G401 (cell line): ENCODE results near the gene GNG7. TPM values are rescaled to one million over a fixed set of nuclear protein-coding genes. Genes with fewer than 3 reads are reported as not detected.
"Not testable (repeated sequence)": the region's sequence is repeated elsewhere in the genome, so short reads cannot be mapped to it uniquely, and the experiment has no call there.

Experiments used
- DNase-seq: peaks from one replicate; pipeline ENCODE4 v3.0.0-alpha.2; 2015; ENCODE audit warnings: low spot score
- in situ Hi-C: cut with HindIII; loops from 2 replicates; pipeline ENCODE4 v1.10.0; 2016; ENCODE audit warnings: low sequenced_read_pairs, mixed read lengths
- total RNA-seq: library from RNA; depleted of rRNA; stranded (reverse); fragments of >200 nt; shearing (Covaris generic); gene quantifications from 2 replicates; pipeline ENCODE4 v1.2.3, GENCODE V29; 2014

The GNG7 gene
- total RNA-seq, 1 experiment from 2014 or later: 9.2 TPM

DNA sequence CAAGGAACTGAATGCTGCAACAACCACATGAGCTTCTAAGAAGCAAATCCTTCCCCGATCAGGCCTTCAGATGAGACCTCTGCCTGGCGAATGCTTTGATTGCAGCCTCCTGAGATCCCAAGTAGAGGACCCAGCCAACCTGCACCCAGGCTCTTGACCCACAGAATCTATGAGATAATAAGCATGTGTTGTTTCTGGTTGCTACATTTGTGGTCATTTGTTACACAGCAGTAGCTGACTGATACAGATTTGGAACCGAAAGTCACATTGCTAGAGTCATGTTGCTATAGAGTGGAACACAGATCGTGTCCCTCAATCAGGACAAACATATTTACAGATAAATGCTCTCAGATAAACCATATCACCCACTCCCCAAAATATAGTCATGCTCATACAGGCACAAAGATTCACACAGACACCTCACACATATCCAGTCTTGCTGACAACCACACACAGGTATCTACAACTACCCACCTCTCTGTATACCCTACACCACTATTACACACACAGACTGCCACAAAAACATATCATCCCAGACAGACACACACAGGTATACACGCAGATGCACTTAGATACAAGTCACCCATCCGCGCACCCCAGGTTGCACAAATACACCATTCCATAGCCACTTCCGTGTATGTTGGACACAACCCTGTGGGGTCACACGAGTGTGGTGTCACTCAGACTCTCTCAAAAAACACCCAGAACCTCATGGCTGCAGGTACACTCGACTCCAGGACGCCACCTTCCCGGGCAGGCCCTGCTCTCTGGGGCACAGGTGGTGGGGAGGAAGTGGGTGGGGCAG lies 13.2 kb upstream of the GNG7 start:
- DNase-seq: no peak
- in situ Hi-C loops: no loop called here

DNA sequence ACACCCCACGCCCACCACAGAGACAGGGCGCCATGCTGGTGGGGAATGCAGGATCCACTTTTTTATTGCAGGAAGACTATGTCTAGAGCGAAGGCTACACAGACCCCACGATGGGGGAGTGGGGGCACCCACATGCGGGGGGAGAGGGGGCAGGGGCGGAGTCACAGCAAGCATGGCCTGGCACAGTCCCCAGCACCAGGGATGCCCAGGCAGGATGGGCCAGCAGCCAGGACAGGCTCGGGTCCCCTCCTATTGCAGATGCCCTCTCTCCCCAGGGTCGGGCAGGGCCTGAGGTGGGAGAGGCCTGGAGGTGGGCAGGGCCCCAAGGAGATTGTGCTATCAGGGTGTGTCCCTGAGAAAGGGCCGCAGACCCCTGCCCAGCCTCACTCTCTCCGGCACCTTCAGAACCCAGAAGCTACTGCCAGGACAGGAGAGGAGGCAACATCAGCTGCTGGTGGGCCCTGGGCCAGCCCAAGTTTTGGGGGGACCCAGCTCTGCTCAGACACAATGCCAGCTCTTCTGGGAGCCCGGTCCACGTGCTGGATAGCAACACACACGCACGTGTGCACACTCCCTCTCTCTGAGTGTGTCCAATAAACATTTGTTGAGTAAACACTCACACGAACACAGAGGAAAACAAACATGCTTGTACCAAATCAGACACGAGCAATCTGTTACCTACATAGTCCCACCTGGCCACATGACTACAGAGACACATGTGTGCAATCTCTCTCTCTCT lies 12.2 kb upstream of the GNG7 start:
- DNase-seq: no peak
- in situ Hi-C loops: no loop called here

DNA sequence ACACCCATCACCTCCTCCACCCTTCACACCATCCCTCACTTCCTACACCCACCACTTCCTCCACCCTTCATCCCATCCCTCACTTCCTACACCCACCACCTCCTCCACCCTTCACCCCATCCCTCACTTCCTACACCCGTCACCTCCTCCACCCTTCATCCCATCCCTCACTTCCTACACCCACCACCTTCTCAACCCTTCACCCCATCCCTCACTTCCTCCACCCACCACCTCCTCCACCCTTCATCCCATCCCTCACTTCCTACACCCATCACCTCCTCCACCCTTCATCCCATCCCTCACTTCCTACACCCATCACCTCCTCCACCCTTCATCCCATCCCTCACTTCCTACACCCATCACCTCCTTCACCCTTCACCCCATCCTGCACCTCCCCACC lies 11.6 kb upstream of the GNG7 start:
- in situ Hi-C loops: not testable (repeated sequence)

DNA sequence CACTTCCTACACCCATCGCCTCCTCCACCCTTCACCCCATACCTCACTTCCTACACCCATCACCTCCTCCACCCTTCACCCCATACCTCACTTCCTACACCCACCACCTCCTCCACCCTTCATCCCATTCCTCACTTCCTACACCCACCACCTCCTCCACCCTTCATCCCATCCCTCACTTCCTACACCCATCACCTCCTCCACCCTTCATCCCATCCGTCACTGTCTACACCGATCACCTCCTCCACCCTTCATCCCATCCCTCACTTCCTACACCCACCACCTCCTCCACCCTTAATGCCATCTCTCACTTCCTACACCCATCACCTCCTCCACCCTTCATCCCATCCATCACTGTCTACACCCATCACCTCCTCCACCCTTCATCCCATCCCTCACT lies 10.7 kb upstream of the GNG7 start:
- DNase-seq, in situ Hi-C loops: not testable (repeated sequence)

More for the DNA sequence above, 11.6 kb upstream of the GNG7 start:
- not testable (repeated sequence) for DNase-seq

DNA sequence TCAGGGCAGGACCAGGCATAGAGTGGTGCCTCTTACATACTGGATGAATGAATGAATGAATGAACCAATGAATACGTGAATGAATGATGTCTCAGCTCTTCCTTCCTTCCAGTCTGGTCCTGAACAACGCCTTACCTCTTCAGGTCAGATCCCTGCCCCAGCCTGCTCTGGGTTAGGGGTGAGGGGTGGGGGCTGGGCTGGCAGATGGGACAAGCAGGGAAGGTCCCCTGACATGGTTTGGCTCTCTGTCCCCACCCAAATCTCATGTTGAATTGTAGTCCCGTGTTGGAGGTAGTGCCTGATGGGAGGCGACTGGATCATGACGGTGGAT lies 9.3 kb upstream of the GNG7 start:
- DNase-seq: no peak
- in situ Hi-C loops: no loop called here

DNA sequence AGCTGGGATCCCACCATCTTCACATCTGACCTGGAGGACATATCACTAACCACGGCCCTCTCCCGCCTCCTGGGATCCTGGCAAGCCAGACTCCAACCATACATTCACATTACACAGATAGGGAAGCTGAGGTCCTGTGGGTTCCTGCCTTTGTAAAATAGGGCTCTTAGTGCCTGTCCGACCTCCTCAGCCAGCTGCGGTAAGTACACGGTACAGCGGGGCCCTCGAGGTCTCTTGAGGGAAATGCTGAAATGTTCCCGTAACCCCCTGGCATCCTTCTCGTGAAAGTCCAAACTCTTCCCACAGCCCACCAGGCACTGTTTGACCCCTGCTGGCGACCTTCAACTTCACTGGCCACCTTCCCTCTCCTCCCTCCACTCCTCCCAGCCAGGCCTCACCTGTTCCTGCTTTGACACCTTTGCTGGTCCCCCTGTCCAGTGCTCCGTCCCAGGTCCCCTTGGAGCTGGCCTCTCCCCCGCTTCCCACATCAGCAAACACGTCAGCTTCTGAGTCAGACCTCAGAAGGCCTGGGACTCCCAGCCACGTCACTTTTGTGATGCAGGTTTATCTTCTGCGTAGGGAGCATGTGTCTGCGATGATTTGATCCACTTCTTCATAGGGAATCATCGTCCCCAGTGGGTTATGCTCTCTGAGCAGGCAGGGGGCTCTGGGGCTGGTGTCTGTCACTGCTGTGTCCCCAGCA lies 8.8 kb upstream of the GNG7 start:
- no peak for DNase-seq
- in situ Hi-C loops: no loop called here

DNA sequence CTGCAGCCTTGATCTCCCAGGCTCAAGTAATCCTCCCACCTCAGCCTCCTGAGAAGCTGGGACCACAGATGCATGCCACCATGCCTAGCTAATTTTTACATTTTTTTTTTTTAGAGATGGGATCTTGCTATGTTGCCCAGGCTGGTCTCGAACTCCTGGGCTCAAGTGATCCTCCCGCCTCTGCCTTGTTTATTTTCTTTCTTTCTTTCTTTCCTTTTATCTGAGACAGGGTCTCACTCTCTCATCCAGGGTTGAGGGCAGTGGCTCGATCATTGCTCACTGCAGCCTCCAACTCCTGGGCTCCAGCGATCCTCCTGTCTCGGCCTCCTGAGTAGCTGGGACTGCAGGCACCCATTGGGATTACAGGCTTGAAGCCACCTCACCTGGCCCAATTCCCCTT lies 3.8 kb upstream of the GNG7 start:
- in situ Hi-C loops: no loop called here
- no peak for DNase-seq

DNA sequence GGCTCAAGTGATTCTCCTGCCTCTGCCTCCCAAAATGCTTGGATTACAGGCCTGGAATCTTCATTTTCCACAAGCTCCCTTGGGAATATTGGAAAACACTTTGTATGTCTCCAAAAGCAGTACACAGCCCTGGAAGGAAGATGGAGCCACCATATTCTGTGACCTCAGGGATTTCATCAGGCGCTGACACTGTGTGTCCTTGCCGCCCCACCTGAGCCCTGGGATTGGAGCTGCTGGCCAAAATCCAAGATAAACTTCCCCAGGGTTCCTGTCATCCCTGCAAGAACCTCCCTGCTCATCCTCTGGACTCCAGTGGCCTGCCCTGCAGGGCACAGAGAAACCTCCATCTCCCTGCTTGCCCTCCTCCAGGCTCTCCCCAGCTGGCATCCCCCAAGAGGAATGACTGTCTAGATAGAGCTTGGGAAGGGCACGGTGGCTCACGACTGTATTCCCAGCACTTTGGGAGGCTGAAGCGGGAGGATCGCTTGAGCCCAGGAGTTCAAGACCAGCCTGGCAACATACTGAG lies 1.3 kb upstream of the GNG7 start:
- in situ Hi-C loops: no loop called here
- no peak for DNase-seq

DNA sequence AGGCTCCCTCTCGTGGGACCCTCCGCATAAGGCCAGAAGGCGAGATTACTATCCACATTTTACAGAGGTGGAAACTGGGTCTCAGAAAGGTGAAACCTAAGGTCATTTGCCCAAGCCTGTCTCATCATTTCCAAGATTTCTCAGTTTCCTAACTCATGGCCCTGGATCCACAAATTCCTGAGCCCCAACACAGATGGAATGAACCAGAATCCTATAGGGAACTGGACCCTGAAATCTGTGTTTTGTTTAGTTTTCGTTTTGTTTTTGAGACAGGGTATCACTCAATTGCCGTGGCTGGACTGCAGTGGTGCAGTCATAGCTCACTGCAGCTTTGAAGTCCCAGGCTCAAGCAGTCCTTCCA lies 563 bp upstream of the GNG7 start:
- DNase-seq: no peak
- in situ Hi-C loops: no loop called here

DNA sequence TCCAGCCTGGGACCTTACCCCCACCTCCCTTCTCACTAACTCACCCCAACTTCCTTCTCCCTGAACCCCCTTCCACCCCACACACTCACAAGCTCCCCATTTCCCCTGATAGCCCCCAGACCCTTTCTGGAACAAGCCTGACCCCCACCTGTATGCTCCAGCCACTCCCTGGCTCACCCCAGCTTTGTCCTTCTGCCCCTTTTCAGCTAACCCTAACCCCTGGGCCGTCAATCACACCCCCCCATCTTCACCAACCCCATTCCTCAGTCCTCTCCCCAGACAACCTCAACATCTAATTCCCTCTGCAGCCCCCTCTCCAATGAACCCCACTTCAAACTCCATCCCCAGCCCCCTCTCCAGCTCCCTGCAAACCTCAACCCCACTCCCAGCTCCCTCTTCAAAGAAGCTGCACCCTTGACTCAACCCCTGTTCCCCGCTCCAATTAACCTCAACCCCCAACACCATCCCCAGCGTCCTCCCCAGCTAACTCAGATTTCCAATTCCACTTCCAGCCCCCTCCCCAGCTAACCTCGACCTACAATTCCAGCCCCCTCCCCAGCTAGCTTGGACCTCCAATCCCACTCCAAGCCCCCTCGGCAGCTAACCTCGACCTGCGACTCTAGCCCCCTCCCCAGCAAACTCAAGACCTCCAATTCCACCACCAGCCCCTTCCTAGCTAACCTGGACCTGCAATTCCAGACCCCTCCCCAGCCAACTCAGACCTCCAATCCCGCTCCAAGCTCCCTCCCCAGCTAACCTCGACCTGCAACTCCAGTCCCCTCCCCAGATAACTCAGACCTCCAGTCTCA lies 929 bp downstream of the GNG7 start:
- in situ Hi-C loops: no loop called here
- no peak for DNase-seq

DNA sequence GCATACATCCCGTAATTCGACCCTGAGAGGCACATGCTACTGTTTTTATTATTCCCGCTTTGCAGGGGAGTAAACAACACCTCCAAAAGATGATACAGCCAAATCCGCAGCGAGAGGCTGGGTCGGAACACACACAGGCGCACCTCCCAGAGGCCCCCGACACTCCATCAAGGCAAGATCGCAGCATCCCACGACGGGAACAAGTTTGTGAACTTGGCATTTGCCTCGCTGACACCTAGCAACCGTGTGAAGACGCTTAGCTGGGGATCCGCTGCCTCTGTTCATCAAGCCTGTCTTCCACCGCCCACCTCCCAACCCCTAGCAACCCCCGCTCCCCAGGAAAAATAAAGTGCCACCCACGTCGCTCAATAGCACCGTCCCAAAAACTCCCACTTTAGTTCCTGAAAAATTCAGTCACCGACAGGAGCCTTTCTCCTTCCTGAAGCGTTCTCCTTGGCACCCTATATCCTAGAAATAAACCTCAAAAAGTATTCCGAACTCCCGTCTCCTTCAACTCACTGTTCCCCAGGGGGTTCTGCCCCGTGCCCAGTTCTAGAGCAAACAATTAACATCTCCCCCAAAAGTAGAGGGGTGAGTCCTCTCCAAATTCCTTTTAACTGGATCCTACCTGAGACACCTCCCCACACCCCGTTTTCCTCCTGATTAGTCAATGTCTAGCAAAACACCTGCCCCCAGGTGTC lies 1.7 kb downstream of the GNG7 start:
- in situ Hi-C loops: no loop called here
- DNase-seq: peak; percentile 49

DNA sequence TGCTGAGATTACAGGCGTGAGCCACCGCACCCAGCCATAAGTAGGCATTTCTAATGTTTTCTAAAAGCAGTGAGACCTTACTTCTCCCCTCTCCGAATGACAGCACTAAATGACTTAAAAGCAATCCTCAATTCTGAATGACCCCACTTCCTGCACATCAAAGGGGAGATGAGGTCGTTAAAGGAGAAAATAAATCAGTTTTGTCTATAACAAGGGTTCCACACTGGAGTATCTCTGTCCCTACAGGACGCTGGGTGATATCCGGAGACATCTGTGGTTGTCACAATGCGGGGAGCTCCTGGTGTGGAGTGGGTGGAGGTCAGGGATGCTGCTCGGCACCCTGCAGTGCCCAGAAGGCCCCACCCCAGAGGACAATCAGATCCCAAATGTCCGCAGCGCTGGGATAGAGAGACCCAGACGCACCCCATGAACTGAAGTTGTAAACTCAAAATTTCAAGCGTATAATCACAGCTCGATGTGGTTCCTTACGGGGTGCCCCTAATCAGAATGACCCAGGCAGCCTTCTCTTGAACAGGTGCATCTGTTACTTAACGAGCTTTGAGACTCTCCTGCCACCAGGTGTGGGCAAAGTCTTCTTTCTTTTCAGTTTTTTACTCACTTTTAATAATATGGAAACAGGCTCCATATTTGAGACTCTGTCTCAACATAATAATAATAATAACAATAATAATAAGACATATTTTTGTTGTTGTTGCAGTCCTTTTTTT lies 2.9 kb downstream of the GNG7 start:
- in situ Hi-C loops: loop anchor here (5.0 kb wide), 1 partner anchor 37 kb away; no protein-coding TSS in a partner anchor
- no peak for DNase-seq

DNA sequence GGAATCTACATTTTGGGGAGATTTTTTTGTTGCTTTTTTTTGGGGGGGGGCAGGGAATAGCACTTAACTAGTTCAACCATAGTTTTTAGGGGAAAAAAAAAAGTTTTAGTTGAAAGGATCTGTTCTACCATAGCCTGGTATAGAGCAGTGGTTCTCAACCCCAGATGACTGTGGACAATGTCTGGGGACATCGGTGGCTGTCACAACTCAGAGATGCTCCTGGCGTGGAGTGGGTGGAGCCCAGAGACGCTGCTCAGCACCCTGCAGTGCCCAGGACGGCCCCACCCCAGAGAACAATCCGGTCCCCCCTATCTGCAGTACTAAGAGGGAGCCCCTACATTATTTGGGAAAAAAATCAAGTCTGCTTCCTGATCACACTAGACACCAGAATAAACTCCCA lies 8.3 kb downstream of the GNG7 start:
- in situ Hi-C loops: no loop called here
- no peak for DNase-seq

DNA sequence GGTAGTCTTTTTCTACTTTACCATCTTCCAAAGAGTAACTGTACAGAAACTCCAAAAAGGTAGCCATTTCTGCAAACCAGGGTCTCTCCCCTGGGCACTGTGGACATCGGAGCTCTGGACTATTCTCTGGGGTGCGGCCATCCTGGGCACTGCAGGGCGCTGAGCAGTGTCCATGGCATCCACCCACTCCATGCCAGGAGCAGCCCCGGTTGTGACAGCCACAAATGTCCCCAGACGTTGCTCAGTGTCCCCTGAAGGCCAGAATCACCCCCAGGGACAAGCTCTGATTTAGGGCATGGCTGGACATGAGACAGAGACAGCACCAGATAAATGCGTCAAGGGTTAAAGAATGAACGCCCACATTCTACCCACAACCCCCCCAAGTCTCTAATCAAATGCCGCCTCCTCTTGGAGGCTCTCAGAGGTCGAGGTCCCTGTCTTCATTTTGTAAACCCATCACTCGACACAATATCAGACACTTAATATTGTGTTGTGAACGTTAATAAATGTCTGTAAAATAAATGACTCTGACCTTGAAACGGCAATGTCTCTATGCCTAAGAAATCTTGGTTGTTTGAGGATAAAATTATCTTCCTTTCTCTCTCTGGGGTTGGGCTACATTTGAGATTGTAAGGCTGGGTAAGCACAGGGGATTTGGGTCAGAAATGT lies 8.9 kb downstream of the GNG7 start:
- DNase-seq: no peak
- in situ Hi-C loops: no loop called here

DNA sequence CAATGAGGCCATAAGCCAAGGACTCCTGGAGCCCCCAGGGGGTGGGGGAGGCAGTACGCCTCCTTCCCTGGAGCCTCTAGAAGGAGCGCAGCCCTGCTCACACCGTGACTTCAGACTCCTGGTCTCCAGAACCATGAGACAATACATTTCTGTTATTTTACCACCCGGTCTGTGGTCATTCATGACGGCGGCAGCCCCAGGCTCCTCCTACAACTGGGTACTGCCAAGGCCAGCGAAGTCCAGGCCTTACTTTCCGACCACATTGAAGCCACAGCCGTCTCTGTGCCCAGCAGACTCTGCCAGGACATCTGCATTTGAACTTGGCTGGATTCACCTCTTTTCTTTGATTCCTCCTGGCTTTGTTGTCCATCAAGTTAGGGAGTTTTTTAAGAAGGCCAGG lies 10.5 kb downstream of the GNG7 start:
- in situ Hi-C loops: no loop called here

DNA sequence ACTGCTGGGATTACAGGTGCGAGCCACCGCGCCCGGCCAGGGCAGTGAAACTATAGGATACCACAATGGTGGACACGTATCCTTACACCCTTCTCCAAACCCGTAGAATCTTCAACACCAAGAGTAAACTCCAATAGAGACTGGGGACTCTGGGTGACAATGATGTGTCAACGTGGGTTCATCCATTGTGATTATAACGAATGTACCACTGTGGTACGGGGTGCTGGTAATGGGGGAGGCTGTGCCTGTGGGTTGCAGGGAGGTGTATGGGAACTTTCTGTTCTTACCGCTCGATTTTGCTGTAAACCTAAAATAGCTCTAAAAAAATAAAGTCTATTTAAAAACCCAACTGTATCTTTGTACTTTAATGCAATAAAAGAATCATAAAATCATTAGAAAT lies 11.6 kb downstream of the GNG7 start:
- DNase-seq: no peak
- in situ Hi-C loops: no loop called here

More for the DNA sequence above, 10.5 kb downstream of the GNG7 start:
- DNase-seq: no peak

DNA sequence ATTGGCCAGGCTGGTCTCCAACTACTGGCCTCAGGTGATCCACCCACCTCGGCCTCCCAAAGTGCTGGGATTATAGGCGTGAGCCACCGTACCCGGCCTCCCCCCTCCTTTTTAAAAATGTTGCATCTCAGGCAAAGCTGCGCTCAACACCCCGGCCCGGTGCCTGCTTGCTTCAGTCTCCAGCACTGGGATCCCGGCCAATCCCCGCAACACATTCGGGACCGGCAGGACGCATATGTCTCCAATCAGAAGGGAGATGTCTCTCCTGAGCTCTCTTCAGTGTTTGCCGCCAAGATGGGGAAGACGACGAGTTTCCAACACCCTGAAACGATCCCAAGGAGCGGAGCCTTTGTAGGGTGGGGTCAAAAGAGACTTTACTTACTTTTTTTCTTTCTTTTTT lies 16.1 kb downstream of the GNG7 start:
- DNase-seq: no peak
- in situ Hi-C loops: no loop called here
